Activated naive CD4-positive, alpha-beta T cell treated with anti-CD3 and anti-CD28 coated beads, Interleukin-2, amount 50 U/mL, for 24 hours (primary cell): ENCODE data around the gene PLEKHA5.

Experiments
- H3K27ac Mint-ChIP-seq: one replicate; pipeline ENCODE4 v1.8.0; 2021; ENCODE audit warnings: mild to moderate bottlenecking, mixed read lengths
- H3K27me3 Mint-ChIP-seq: one replicate; pipeline ENCODE4 v1.8.0; 2021; ENCODE audit warnings: mixed read lengths
- H3K36me3 Mint-ChIP-seq: one replicate; pipeline ENCODE4 v1.8.0; 2021; ENCODE audit warnings: mixed read lengths
- H3K4me1 Mint-ChIP-seq: one replicate; pipeline ENCODE4 v1.8.0; 2021; ENCODE audit warnings: mixed read lengths
- H3K4me3 Mint-ChIP-seq: one replicate; pipeline ENCODE4 v1.8.0; 2021; ENCODE audit warnings: mild to moderate bottlenecking, mixed read lengths
- H3K9me3 Mint-ChIP-seq: one replicate; pipeline ENCODE4 v1.8.0; 2021; ENCODE audit warnings: mixed read lengths

Gene PLEKHA5

DNA sequence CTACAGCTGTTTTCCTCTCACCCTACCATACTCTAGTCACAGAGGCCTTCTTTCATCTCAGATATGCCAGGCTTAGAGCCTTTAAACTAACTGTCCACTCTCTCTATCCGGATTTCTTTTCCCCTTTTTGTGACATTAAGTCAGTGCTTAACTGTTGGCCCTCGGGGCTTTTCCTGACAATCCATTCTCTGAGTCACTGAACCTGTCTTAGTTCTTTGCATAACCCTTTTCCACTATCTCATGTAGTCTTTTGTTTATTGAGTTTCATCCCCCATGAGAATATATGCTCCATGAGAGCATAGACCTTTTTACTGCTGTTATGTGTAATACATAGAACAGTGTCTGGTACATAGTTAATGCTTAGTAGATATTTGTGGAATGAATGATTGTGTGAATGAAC, 68.7 kb downstream of the PLEKHA5 start:
- H3K4me3 Mint-ChIP-seq, result no peak overlapping the region
- H3K36me3 Mint-ChIP-seq, result no peaks in the 10 kb centered on the region
- no peaks in the 10 kb centered on the region for H3K9me3 Mint-ChIP-seq
- peaks cover 2% of the 10 kb centered on the region for H3K27me3 Mint-ChIP-seq
- H3K4me1 Mint-ChIP-seq, result no peaks in the 10 kb centered on the region
- H3K27ac Mint-ChIP-seq, result no peak overlapping the region

DNA sequence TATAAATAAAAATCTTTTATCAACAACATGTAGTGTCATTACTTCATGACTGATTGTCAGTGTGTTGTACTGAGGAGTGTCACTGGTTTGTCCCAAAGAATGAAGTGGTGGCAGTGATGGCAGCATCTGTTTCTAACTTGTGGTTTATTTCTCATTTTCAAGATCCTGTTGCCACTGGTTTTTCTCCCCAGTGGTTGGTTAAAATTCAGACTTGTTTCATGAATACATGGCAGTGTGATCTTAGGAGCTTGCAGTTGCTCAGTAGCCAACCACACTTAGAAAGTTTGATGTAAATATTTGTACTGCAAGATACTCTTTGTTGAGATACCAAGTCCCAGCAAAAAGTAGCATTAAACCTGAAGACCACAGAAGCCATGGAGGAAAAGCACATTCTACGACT, 69.8 kb downstream of the PLEKHA5 start:
- Mint-ChIP-seq H3K27ac (no peak overlapping the region), H3K27me3 (peaks cover 2% of the 10 kb centered on the region), H3K4me3 (no peak overlapping the region), H3K4me1 (no peaks in the 10 kb centered on the region), H3K9me3 (no peaks in the 10 kb centered on the region), H3K36me3 (no peaks in the 10 kb centered on the region)

GRCh38 chr12:19200261-19200660, 70.7 kb downstream of the PLEKHA5 start:
- Mint-ChIP-seq H3K4me3 (no peak overlapping the region), H3K27ac (no peak overlapping the region), H3K9me3 (no peaks in the 10 kb centered on the region), H3K4me1 (no peaks in the 10 kb centered on the region), H3K36me3 (no peaks in the 10 kb centered on the region), H3K27me3 (peaks cover 2% of the 10 kb centered on the region)

DNA sequence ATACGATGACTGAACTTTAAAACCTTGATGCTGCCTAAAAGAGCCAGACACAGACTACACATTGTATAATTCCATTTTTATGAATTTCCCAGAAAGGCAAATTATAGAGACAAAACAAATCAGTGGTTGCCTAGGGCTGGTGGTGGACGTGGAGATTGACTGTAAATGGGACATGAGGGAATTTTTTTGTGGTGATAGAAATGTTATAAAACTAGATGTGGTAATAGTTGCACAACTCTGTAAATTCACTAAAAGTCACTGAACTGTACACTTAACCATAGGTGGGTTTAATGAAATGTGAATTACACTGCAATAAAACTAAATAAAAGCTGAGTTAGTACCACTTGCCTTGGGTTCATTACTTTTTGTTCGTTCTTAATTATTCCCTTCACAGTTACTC, 72.1 kb downstream of the PLEKHA5 start:
- Mint-ChIP-seq H3K4me3 (no peak overlapping the region), H3K27ac (no peak overlapping the region), H3K9me3 (no peaks in the 10 kb centered on the region), H3K27me3 (peaks cover 2% of the 10 kb centered on the region), H3K4me1 (no peaks in the 10 kb centered on the region), H3K36me3 (no peaks in the 10 kb centered on the region)

GRCh38 chr12:19203013-19203412, 73.5 kb downstream of the PLEKHA5 start:
- Mint-ChIP-seq H3K4me1 (no peaks in the 10 kb centered on the region), H3K27ac (no peak overlapping the region), H3K9me3 (no peaks in the 10 kb centered on the region), H3K27me3 (peaks cover 2% of the 10 kb centered on the region), H3K4me3 (no peak overlapping the region), H3K36me3 (no peaks in the 10 kb centered on the region)

DNA sequence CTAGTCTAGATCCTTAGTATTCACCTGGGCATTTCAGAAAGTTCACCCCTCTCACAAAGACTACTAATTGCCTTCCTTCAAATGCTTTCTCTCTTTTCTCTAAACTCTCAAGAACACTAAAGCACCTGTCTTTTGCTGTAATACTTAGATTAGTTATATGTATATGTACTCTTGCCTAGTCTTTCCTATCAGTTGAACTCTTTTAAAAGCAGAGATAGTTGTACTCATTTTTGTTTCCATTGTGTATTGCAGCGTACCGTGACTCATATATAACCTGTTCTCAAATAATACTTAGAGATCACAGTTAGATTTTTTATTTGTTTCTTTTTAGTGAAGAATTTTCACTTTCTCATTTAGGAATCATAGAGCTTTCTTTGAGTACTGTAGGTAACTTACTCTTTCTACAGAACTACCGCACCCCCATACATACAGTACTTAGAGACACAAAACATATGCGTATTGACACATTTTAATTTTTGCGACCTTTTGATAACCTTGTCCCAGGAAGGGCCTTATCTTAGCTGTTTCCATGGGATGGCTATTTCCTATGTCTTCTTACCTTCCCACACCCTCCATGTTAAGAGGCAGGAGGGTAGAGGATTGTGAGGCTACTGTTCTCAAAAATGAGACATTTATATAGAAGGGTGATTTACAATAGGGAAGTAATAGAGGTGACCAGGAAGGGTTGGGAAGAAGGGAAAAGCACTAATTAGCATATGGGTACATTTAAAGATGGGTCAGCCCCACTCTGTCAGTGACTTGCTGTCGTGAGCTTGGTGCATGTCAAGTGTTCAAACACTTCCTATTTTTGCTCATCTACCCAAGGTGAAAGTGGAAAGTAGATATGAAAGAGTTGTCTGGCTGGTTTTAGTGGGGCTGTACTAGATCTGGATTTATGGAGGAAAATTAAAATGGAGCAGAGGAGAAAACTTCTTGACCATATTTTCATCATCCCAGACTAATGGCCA, 74.3 kb downstream of the PLEKHA5 start:
- H3K27me3 Mint-ChIP-seq, result peaks cover 2% of the 10 kb centered on the region
- H3K4me1 Mint-ChIP-seq, result no peaks in the 10 kb centered on the region

GRCh38 chr12:19205120-19205519, 75.6 kb downstream of the PLEKHA5 start:
- Mint-ChIP-seq H3K4me1 (no peaks in the 10 kb centered on the region), H3K27ac (no peak overlapping the region), H3K9me3 (no peaks in the 10 kb centered on the region), H3K4me3 (no peak overlapping the region), H3K27me3 (peaks cover 2% of the 10 kb centered on the region), H3K36me3 (no peaks in the 10 kb centered on the region)

More for the DNA sequence above, 74.3 kb downstream of the PLEKHA5 start:
- no peak overlapping the region for H3K4me3 Mint-ChIP-seq
- H3K9me3 Mint-ChIP-seq, result no peaks in the 10 kb centered on the region
- H3K36me3 Mint-ChIP-seq, result no peaks in the 10 kb centered on the region
- no peak overlapping the region for H3K27ac Mint-ChIP-seq

- no peak overlapping the region for H3K27ac Mint-ChIP-seq
- no peaks in the 10 kb centered on the region for H3K9me3 Mint-ChIP-seq
- H3K36me3 Mint-ChIP-seq, result no peaks in the 10 kb centered on the region
- no peak overlapping the region for H3K4me3 Mint-ChIP-seq
- H3K27me3 Mint-ChIP-seq, result no peaks in the 10 kb centered on the region
- no peaks in the 10 kb centered on the region for H3K4me1 Mint-ChIP-seq
Observed at GRCh38 chr12:19206493-19207077, 77.1 kb downstream of the PLEKHA5 start.

GRCh38 chr12:19208456-19208855, 78.9 kb downstream of the PLEKHA5 start:
- Mint-ChIP-seq H3K9me3 (no peaks in the 10 kb centered on the region), H3K4me1 (no peaks in the 10 kb centered on the region), H3K27me3 (no peaks in the 10 kb centered on the region), H3K36me3 (no peaks in the 10 kb centered on the region), H3K4me3 (no peak overlapping the region), H3K27ac (no peak overlapping the region)

- Mint-ChIP-seq H3K4me3 (no peak overlapping the region), H3K27me3 (no peaks in the 10 kb centered on the region), H3K4me1 (no peaks in the 10 kb centered on the region), H3K36me3 (no peaks in the 10 kb centered on the region), H3K9me3 (no peaks in the 10 kb centered on the region), H3K27ac (no peak overlapping the region)
Observed at GRCh38 chr12:19209661-19210060, 80.1 kb downstream of the PLEKHA5 start.

DNA sequence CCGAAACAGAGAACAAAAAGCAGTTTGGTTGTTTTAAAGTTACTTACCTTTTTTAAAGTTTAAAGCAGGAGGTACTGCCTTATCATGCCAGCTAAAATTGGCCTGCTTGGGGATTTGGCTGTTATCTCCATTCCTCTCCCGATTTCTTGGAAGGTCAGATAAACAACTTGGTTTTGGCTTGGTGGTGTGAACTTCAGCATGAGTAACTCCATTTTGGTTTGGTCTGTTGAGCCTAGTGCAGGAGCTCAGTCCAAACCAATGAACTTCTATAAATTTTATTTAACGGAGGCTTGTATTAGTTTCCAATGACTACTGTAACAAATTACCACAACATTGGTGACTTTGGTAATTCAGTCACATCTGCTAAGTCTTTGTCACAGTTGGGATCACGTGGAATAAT, 82.3 kb downstream of the PLEKHA5 start:
- peaks cover 1% of the 10 kb centered on the region for H3K27me3 Mint-ChIP-seq
- no peaks in the 10 kb centered on the region for H3K4me1 Mint-ChIP-seq
- H3K9me3 Mint-ChIP-seq, result no peaks in the 10 kb centered on the region
- H3K36me3 Mint-ChIP-seq, result no peaks in the 10 kb centered on the region
- H3K4me3 Mint-ChIP-seq, result no peak overlapping the region
- no peak overlapping the region for H3K27ac Mint-ChIP-seq

- H3K36me3 Mint-ChIP-seq, result no peaks in the 10 kb centered on the region
- no peaks in the 10 kb centered on the region for H3K4me1 Mint-ChIP-seq
- no peaks in the 10 kb centered on the region for H3K9me3 Mint-ChIP-seq
- no peak overlapping the region for H3K27ac Mint-ChIP-seq
- no peak overlapping the region for H3K4me3 Mint-ChIP-seq
- H3K27me3 Mint-ChIP-seq, result peaks cover 1% of the 10 kb centered on the region
Observed at GRCh38 chr12:19212245-19212644, 82.7 kb downstream of the PLEKHA5 start.

- no peaks in the 10 kb centered on the region for H3K36me3 Mint-ChIP-seq
- peaks cover 1% of the 10 kb centered on the region for H3K27me3 Mint-ChIP-seq
- no peaks in the 10 kb centered on the region for H3K4me1 Mint-ChIP-seq
- no peak overlapping the region for H3K4me3 Mint-ChIP-seq
- no peaks in the 10 kb centered on the region for H3K9me3 Mint-ChIP-seq
- no peak overlapping the region for H3K27ac Mint-ChIP-seq
Observed at GRCh38 chr12:19214020-19214419, 84.5 kb downstream of the PLEKHA5 start.

- H3K27ac Mint-ChIP-seq, result no peak overlapping the region
- H3K9me3 Mint-ChIP-seq, result no peaks in the 10 kb centered on the region
- H3K27me3 Mint-ChIP-seq, result peaks cover 1% of the 10 kb centered on the region
- H3K4me3 Mint-ChIP-seq, result no peak overlapping the region
- H3K4me1 Mint-ChIP-seq, result no peaks in the 10 kb centered on the region
- H3K36me3 Mint-ChIP-seq, result no peaks in the 10 kb centered on the region
Observed at GRCh38 chr12:19215115-19215514, 85.6 kb downstream of the PLEKHA5 start.

DNA sequence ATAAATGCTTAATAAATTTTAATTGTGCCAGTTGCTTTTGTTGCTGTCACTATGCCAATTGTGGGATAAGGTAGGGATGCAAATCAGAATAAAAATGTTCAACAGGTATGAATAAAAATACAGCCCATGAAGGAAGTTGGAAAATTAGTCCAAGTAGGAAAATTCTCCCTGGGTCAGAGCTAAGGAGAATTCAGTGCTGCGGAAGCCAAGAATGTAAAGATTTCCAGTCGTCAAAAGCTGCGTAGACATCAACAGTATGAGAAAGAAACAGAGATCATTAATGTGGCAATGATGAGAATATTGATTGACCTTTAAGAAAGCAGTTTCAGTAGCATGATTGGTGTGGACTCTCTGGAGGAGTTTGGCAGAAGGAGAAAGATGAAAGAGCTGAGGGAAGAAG, 87.9 kb downstream of the PLEKHA5 start:
- no peaks in the 10 kb centered on the region for H3K36me3 Mint-ChIP-seq
- no peaks in the 10 kb centered on the region for H3K4me1 Mint-ChIP-seq
- H3K9me3 Mint-ChIP-seq, result no peaks in the 10 kb centered on the region
- no peak overlapping the region for H3K27ac Mint-ChIP-seq
- no peak overlapping the region for H3K4me3 Mint-ChIP-seq
- H3K27me3 Mint-ChIP-seq, result peaks cover 3% of the 10 kb centered on the region

DNA sequence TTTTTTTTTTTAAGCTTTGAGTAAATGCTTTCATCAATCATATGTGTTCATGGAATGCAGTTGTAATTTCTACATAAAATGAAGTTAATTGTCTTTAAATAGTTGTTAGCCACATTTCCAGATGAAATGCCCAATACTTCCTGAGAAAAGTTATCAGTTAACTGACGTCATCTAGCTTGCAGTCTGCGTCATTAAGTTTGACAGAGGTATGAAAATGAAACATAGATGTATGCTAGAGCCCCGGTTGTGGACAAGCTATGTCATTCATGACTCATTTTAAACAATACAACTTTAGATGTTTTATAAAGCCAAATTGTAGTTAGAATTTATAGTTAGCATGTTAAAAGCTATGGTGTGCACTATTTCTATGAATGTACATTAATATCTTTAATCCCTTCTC, 90.7 kb downstream of the PLEKHA5 start:
- H3K4me1 Mint-ChIP-seq, result no peaks in the 10 kb centered on the region
- H3K36me3 Mint-ChIP-seq, result no peaks in the 10 kb centered on the region
- no peak overlapping the region for H3K4me3 Mint-ChIP-seq
- H3K27me3 Mint-ChIP-seq, result peaks cover 3% of the 10 kb centered on the region
- no peak overlapping the region for H3K27ac Mint-ChIP-seq
- no peaks in the 10 kb centered on the region for H3K9me3 Mint-ChIP-seq
